Cardiac septum (tissue), 1 donor: ENCODE measurements around the gene USH2A. TPM values are rescaled to one million over a fixed set of nuclear protein-coding genes. Genes with fewer than 3 reads are reported as not detected.
"Not testable (repeated sequence)": the region's sequence is repeated elsewhere in the genome, so short reads cannot be mapped to it uniquely, and the experiment has no call there.

Source experiments
- DNase-seq: peaks from one replicate; pipeline ENCODE4 v3.0.0-alpha.2; 2020; ENCODE audit warnings: low spot score
- intact Hi-C: fragments of 100-400 bp; cut with DNase I; formaldehyde crosslinking; loops from one replicate; pipeline ENCODE4 v1.14.0; 2022
- total RNA-seq: library from RNA; stranded (reverse); fragmentation: NEBNext Ultra II Directional; extraction: Animal tissue kit (Norgen Biotek cat#: 25700); gene quantifications from one replicate; pipeline ENCODE4 v1.2.1, GENCODE V29; 2021
- donor health status: DM: no; HTN: no; CAD: no.

USH2A gene
- total RNA-seq, 1 donor from 2014 or later: 3.6 TPM

DNA sequence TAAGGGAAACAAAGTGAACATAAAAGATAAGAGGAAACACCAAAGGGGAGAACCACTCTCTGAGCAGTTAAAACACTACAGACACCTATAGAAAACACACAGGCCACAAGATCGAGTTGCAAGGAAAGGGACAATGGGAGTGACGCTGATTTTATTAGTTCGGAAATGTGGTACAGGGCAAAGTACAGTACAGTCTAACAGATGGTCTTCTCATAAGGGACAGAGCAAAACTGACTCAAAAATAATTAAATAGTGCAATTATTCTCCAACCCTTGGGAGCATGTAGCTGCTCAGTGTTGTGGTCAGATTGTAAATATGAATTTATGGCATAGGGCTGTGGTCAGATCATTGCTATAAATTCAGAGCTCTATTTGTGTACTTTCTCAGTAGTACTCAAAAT is 352.0 kb downstream of the USH2A start:
- DNase-seq: no peak
- intact Hi-C loops: no loop called here

DNA sequence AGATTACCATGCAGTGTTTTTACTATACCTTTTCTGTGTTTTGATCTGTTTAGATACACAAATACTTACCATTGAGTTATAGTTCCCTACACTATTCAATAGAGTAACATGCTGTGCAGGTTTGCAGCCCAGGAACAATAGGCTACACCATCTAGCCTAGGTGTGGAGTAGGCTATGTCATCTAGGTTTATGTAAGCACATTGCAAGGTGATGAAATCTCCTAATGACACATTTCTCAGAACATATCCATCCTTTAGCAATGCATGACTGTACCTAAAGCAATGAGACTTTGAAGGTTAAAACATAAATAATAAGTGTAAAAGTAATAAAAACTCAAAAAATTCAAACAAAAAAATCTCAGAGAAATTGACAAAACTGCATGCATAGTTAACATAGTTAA is 358.6 kb downstream of the USH2A start:
- DNase-seq: no peak
- intact Hi-C loops: no loop called here

DNA sequence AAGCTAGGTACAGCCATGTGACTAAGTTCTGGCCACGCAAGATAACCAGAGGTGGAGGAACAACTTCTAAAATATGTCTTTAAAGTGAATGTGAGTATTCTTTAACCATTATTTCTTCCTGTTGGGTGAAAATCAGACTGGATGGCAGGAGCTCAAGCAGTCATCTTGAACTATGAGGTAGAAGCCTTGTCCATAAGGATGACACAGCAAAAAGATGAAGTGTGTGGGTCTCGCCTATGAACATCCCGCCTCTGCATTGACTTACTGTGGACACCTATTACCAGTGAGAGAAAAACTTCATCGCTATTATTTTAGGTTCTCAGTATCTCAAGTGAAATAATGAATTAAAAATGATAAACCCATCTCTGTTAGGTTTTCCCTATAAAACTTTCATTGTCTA is 365.3 kb downstream of the USH2A start:
- intact Hi-C loops: no loop called here
- no peak for DNase-seq

DNA sequence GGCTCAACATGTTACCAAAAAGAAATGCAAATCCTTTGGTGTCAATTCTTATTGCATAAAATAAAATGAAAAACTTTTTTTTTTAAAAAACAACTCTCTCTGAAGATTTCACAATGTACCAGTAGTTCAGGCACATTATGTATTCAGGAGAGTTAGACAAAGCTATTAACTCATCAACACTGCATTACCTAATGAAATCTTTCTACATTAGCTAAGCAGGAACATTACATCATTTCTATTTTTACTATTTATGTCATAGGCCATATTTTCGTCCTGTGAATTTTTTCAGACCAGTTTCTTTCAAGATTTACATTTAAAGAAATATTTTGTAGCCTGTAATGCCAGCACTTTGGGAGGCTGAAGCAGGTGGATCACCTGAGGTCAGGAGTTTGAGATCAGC is 366.2 kb downstream of the USH2A start:
- DNase-seq: no peak
- intact Hi-C loops: no loop called here

DNA sequence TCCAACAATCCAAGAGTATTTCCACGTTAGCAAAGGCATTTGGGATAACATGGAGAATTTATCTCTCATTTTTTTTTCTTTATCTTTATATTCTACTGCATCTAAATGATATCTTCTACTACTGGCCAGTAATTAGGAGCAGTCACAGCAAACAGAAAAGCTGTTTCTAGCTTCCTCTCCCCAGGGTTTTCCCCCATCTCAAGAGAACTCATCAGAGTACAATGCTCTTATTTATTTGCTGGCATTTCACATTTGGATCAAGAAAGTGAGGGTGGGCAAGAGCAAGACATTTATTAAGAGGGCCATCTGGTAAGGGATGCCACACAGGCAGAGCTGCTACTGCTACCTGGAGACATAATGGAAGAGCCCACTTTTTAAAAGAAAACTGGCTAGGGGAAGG is 368.2 kb downstream of the USH2A start:
- DNase-seq: no peak
- intact Hi-C loops: no loop called here

DNA sequence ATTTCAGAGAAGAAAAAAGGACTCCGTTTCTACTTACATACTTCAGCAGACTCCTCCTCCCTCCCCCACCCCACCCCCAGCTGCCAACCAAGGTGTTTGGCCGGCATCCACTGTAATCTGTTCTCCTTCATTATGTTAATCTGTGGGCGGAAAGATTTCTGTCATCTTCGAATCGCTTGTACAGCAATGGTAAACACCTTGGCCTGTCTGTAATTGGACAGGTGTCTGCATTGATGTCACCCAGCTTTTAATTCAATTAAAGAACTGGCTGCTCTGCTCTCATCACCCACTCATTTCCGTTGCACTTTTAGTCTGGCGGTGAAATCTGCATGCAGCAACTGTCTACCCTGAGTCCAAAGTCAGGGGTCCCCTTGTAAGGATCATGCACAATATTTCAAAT is 368.6 kb downstream of the USH2A start:
- intact Hi-C loops: no loop called here
- no peak for DNase-seq

DNA sequence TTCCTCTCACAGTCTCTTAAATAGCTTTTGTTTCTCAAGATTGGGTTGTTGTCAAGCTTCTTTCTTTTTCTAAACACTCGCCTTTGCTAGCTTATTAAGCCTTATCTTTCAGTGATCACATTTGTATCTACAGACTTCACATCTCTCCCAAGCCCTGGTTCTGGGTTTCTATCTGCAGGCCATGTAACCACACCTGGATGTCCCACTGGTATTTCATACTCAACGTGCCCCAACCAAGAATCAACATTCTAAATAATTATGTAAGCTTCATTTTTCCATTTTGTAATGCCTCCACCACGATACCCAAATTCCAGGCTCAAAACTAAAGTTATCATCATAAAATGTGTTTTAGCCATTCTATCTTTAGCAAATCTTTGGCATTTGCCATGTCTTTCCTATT is 372.2 kb downstream of the USH2A start:
- intact Hi-C loops: no loop called here
- DNase-seq: no peak

DNA sequence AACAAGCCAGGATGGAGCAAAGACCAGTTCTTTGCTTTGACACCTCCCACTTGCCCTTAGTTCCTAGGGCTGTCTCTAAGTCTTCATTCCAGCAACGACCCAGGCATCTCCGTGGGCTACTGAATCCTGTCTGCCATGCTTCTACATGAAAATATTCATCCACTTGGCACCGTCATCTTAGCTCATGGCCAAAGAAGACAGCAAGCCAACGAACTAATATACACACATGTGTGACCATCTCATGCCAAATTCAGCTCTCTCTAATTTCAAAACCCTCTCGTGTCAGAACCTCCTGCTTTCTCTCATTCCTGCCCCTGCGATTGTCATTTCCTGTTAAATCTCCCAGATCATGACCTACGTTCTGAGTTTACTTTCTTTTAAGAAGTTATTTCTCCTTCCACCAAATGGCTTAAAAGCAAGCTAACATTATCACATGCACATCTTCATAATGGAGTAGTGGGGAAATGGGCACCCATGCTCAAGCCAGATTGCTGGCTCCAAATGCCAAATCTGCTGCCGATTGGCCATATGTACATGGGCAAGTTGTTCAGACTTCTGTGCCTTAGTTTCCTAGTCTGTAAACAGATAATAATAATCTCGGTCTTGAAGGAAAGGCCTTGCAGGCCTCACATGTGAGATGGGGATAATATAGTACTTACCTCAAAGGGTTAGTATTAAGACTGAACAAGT is 373.4 kb downstream of the USH2A start:
- DNase-seq: no peak
- intact Hi-C loops: no loop called here

DNA sequence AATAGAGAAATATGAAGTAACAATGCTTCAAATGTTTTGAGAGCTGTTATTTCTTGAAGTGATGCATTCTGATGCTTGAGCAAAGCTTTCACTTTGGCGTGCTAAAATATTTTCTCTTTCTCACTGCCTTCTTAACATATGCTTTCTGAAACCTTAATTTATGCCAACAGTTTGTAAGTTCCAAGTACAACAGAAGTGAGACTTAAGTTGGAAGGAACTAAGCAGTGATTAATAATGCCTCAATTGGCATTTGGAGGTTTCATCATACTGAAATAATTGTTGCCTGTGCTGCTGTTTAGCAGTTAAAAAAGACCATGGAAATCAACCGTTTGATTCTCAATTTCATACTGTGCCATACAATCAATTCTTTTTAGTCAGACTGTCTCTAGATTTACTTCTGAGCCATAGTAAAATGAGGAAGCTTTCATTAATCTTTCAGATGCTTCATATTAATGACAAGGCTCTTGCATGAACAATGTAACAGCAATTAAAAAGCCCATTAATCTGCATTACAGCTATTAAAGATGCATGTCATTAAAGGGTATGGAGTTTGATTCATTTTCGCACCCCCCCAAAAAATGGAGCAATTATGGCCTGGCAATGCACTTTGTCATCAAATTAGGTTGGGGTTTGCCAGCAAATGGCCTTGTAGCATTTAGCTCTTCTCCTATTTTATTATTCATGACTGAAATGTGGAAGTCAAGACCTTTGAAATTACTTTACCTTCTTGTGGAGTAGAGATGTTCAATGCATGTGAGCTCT is 375.3 kb downstream of the USH2A start:
- intact Hi-C loops: no loop called here
- no peak for DNase-seq

DNA sequence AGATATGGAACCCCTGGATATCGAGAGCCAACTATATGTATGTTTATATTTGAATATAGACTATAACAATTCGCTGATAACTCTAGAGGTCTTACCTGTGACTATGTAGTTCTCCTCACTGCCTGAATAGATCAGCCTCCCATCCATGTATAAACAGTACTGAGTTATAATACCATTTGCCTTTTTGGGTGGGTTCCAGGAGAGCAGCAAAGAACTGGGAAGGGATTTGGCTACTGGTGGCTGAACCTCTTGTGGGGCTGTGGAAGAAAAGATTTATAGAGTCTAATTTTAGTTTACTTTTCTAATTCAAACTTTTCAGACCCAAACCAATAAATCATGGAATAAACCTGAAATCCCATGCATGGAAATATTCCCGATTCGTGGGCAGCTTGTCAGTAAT is 376.9 kb downstream of the USH2A start:
- intact Hi-C loops: no loop called here
- DNase-seq: no peak

DNA sequence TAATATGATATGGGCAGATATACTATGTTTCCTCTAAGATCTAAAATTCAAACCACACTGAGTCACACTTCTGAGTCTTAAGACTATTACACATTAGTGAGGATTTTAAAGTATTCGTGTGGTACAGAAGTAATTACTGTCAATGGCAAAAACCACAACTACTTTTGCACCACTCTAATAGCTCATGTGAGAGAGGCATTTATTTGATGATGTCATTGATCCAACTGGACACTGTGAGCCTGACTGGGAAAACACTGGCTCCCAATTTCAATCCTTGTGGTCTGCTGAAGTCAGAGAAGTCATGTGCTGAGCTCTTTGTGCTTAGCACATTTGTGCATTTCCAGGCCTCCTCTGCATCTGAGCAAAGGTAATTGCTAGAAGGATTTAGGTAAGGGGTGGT is 377.8 kb downstream of the USH2A start:
- intact Hi-C loops: no loop called here
- no peak for DNase-seq

DNA sequence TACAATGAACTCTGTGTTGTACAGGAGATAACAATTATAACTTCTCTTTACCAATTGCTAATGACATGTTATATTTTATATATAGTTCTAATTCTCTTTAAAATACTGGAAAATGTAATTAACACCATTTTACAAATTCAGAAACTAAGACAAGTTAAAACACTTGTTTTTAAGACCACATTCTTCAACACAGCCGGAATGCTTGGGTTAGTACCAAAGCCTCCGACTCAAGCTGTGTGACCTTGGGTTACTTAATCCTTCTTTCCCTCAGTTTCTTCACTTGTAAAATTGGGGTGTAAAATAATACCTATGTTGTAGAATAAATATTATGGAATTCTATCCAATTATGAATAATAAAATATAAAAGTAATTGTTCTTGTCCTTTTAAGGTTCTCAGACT is 378.7 kb downstream of the USH2A start:
- intact Hi-C loops: no loop called here
- no peak for DNase-seq

DNA sequence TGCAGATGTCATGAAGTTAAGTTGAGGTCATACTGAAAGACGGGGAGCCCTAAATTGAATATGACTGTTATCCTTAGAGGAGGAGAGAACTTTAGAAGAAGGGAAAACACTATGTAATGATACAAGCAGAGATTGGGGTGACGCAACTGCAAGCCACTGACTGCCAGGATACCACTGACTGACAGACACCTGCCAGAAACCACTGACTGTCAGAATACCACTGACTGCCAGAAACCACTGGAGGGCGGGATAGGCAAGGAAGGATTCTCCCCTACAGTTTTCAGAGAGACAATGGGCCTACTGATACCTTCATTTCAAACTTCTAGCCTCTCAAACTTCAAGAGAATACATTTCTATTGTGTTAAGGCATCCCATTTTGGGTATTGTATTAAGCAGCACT is 388.7 kb downstream of the USH2A start:
- intact Hi-C loops: no loop called here
- DNase-seq: no peak

DNA sequence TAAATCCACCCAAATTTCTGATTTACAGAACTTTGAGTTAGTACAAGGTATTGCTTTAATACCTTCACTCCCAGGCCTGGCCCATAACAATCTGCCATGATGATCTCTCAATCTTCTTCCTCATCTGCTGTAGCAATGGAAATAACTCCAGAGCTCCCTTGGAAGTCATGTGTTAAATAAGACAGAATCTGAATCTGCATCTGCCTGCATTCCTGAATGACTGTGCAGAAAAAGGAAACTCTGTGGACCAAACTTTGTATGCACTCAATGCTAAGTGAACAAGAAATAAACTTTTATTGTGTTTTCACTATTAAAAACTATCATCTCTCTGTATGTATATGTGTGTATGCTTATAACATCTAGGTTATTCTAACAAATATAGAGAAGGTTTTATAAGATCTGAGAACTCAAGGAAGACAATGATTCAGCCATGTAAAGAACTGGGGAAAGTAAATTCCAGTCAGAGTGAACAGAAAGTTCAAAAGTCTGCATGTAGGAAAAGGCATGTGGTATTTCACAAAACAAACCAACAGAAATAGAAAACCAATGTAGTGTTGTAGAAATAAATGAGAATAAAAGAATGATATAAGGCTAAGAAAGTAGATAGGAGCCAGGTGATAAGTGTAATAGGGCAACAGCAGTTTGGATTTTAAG is 390.2 kb downstream of the USH2A start:
- DNase-seq: no peak
- intact Hi-C loops: no loop called here

DNA sequence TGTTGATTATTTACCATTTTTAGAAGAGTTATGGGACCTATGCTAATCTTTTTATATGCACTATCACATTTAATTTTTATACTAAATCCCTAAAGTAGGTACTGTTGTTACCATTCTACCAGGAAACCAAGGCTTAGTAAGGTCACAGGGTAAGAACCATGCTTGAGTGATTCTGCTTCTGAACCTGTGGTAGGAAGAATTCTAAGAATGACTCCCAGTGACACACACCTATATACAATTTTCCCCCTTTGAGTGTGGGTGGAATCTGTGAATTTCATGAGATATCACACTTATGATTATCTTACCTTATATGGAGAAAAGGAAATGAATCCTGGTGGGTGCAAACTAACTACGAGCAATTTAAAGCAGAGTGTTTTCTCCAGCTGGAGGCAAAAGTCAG is 391.0 kb downstream of the USH2A start:
- no peak for DNase-seq
- intact Hi-C loops: no loop called here

DNA sequence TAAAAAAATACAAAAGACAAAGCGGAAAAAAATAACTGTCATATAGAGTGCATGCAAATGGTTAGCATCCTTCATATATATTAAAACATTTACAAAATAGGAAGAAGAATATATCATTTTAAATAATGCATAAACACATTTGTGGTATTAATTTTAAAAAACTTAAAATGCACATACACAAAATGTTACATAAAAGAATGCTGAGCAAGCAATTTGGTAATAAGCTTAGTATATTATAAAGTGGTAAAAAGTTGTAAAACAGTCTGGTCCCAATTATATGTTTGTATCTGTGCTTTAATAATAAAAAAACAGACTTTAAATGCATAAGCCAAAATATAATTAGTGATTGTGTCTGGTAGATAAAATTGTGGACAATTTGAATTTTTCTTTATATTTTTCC is 394.6 kb downstream of the USH2A start:
- intact Hi-C loops: no loop called here
- no peak for DNase-seq

DNA sequence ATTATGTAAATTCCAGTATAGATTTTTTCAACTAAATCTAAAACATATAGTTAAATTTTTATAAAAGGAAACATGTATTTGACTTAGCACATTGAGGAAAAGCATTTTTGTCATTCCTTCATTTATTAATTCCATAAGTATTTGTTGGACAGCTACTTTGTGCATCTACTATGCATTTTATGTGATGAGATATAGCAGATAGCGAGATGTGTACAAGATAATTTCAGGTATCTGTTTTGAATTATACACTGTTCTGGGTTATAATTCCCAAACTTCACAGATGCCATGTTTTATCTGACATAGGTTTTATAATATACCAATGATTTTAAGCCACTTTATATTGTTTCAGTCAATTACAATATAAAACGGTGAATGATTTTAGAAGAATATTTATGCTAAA is 398.7 kb downstream of the USH2A start:
- DNase-seq: no peak
- intact Hi-C loops: no loop called here

DNA sequence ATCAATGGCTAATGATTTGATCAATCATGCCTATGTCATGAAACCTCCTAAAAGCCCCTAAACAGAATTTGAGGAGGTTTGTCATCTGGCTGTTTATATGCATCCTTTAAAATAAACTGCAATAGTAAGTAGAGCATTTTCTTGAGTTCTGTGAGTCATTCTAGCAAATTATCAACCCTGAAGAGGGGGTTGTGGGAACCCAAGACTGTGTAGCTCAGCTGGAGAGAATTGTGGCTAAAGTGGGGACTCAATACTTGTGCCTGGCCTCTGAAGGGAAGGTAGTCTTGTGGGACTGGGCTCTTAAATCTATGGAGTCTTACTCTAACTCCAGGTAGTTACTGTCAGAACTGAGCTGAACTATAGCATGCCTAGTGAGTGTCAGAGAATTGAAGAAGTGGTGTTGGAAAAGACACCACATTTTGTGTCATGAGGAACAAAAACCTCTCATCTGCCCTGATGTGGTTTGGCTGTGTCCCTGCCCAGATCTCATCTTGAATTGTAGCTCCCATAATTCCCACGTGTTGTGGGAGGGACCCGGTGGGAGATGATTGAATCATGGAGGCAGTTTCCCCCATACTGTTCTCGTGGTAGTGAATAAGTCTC is 402.4 kb downstream of the USH2A start:
- intact Hi-C loops: no loop called here

DNA sequence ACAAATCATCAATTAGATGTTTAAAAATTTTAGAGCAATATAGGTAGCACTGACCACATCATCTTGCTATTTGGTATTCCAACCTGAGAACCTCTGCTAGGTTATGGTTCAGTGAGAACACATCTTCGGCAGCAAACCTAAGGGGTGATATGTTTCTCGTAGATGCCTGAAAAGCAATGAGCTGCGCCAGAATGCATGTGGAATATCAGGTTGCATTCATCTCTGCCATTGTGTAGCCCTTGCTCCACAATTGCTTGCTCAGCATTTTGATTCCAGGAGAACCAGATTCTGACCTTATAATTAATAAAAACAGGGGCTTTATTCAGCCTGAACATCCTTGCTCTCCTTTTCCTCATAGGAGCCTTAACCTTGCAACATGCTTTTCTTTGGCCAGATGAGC is 408.1 kb downstream of the USH2A start:
- no peak for DNase-seq
- intact Hi-C loops: no loop called here

More for the DNA sequence above, 402.4 kb downstream of the USH2A start:
- no peak for DNase-seq

DNA sequence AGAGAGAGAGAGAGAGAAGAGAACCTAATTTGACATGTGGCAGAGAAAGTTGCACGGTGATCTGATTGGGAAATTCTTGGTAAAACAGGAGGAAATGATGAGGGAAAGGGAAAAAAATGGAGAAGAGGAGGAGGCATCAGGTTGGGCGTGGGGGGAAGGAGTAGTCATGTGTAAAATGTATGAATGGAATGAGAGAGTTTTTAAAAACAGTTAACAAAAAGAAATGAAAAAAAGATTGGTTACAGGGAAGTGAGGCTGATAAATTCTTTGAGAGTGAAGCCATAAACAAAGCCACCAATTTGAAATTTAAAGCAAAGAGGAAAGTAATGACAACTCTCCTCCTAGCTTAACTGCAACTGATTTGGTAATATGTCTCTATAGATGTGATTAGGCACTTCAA is 409.2 kb downstream of the USH2A start:
- intact Hi-C loops: no loop called here
- no peak for DNase-seq

DNA sequence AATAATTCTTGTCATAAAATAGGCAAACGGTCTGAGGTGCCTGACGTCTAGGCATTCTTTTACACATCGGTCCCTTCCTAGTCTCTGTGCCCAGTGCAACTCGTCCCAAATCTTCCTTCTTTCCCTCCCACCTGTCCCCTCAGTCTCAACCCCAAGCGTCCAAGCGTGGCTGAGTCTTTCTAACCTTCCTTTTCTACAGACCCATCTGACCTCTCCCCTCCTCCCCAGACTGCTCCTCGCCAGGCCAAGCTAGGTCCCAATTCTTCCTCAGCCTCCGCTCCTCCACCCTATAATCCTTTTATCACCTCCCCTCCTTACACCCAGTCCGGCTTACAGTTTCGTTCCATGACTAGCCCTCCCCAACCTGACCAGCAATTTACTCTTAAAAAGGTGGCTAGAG is 413.8 kb downstream of the USH2A start:
- not testable (repeated sequence) for DNase-seq

More for the DNA sequence above, 413.8 kb downstream of the USH2A start:
- intact Hi-C loops: not testable (repeated sequence)
